IMR-90 (cell line): Measurements from ENCODE around the gene DHRS7B. TPM values are rescaled to one million over a fixed set of nuclear protein-coding genes. Genes with fewer than 3 reads are reported as not detected.
"Not testable (repeated sequence)": the region's sequence is repeated elsewhere in the genome, so short reads cannot be mapped to it uniquely, and the experiment has no call there.

Experiments used
- ATAC-seq: fragments of 200-7000 bp; cut with Tn5 transposase; 2 replicates; pipeline ENCODE4 v1.9.1; 2020; ENCODE audit warnings: low read depth, mild to moderate bottlenecking, moderate library complexity
- BruUV-seq: library from RNA; stranded (reverse); fragments of 400-500 nt; replicated peaks from 2 replicates; lab custom pipeline; 2021; lab: Mats Ljungman, UMichigan
- CTCF ChIA-PET: fragments of 300-600 bp; formaldehyde crosslinking; extraction: SDS; loops from one replicate; lab custom pipeline; 2021; ENCODE audit warnings: antibody characterized with exemption; lab: Yijun Ruan, JAX
- POLR2A ChIA-PET: fragments of 300-600 bp; sonication (Branson Sonifier 250); formaldehyde crosslinking; loops from one replicate; lab custom pipeline; 2022; ENCODE audit warnings: antibody characterized with exemption; ENCODE audit not compliant: unreplicated experiment; lab: Charles Lee
- DNase-seq: peaks from one replicate; pipeline ENCODE4 v3.0.0; 2013
- H2AFZ ChIP-seq: replicated peaks from 2 replicates; pipeline ENCODE3; 2013; ENCODE audit warnings: low read length, mild to moderate bottlenecking; ENCODE audit not compliant: poor library complexity
- H2AK5ac ChIP-seq: 2 replicates; pipeline ENCODE4 v1.6.1; 2013; ENCODE audit warnings: low read depth, low read length, inconsistent platforms
- H2AK9ac ChIP-seq: replicated peaks from 2 replicates; pipeline ENCODE3; 2013; ENCODE audit warnings: mild to moderate bottlenecking, low read depth, low read length, moderate library complexity; ENCODE audit not compliant: poor library complexity
- H2BK120ac ChIP-seq: 2 replicates; pipeline ENCODE4 v1.6.1; 2013; ENCODE audit warnings: low read depth, low read length, inconsistent platforms
- H2BK15ac ChIP-seq: 3 replicates; pipeline ENCODE4 v1.6.1; 2013; ENCODE audit warnings: low read depth, low read length, inconsistent platforms
- H2BK20ac ChIP-seq: 2 replicates; pipeline ENCODE4 v1.6.1; 2013; ENCODE audit warnings: low read depth, mild to moderate bottlenecking, inconsistent platforms, low read length, moderate library complexity
- H2BK5ac ChIP-seq: 2 replicates; pipeline ENCODE4 v1.6.1; 2013; ENCODE audit warnings: mild to moderate bottlenecking, low read depth, low read length, inconsistent platforms; ENCODE audit not compliant: poor library complexity, severe bottlenecking
- H3K14ac ChIP-seq: replicated peaks from 2 replicates; pipeline ENCODE4 v1.6.1; 2013; ENCODE audit warnings: low read depth, low read length, inconsistent platforms
- H3K18ac ChIP-seq: 2 replicates; pipeline ENCODE4 v1.6.1; 2013; ENCODE audit warnings: low read depth, low read length, control low read depth
- H3K23ac ChIP-seq: 2 replicates; pipeline ENCODE4 v1.6.1; 2013; ENCODE audit warnings: low read depth, low read length, inconsistent platforms
- H3K27ac ChIP-seq: 2 replicates; pipeline ENCODE4 v1.5.1; 2013; ENCODE audit warnings: mild to moderate bottlenecking, control low read depth, low read length; ENCODE audit not compliant: insufficient read depth
- H3K27me3 ChIP-seq: 2 replicates; pipeline ENCODE4 v1.6.1; 2013; ENCODE audit warnings: low read length; ENCODE audit not compliant: control insufficient read depth, insufficient read depth
- H3K36me3 ChIP-seq: 2 replicates; pipeline ENCODE4 v1.6.1; 2013; ENCODE audit warnings: low read length, mixed read lengths; ENCODE audit not compliant: control insufficient read depth, insufficient read depth
- H3K4ac ChIP-seq: 2 replicates; pipeline ENCODE4 v1.6.1; 2013; ENCODE audit warnings: low read depth, low read length, inconsistent platforms
- H3K4me1 ChIP-seq: 2 replicates; pipeline ENCODE4 v1.6.1; 2013; ENCODE audit warnings: low read length, mixed read lengths; ENCODE audit not compliant: control insufficient read depth, insufficient read depth
- H3K4me2 ChIP-seq: 2 replicates; pipeline ENCODE4 v1.6.1; 2013; ENCODE audit warnings: low read depth, mild to moderate bottlenecking, control low read depth, low read length, moderate library complexity
- H3K4me3 ChIP-seq: 2 replicates; pipeline ENCODE4 v1.5.1; 2013; ENCODE audit warnings: low read depth, mild to moderate bottlenecking, control low read depth, low read length, moderate library complexity; ENCODE audit not compliant: insufficient read depth
- H3K56ac ChIP-seq: 2 replicates; pipeline ENCODE4 v1.6.1; 2013; ENCODE audit warnings: low read length, inconsistent platforms; ENCODE audit not compliant: insufficient read depth; ENCODE audit errors: extremely low read depth
- H3K79me1 ChIP-seq, 2 experiments: 2 replicates each; pipeline ENCODE4 v1.6.1; 2013; ENCODE audit warnings: low read length in 2 of 2, inconsistent platforms in 1 of 2, low read depth in 1 of 2
- H3K9ac ChIP-seq: 2 replicates; pipeline ENCODE4 v1.6.1; 2013; ENCODE audit warnings: low read depth, low read length, control low read depth
- H3K9me1 ChIP-seq: 2 replicates; pipeline ENCODE4 v1.6.1; 2013; ENCODE audit warnings: low read length, inconsistent platforms; ENCODE audit not compliant: insufficient read depth
- H3K9me3 ChIP-seq: 2 replicates; pipeline ENCODE4 v1.6.1; 2013; ENCODE audit warnings: low read length; ENCODE audit not compliant: control insufficient read depth, insufficient read depth
- H4K20me1 ChIP-seq: 2 replicates; pipeline ENCODE4 v1.6.1; 2013; ENCODE audit warnings: low read length, inconsistent platforms; ENCODE audit not compliant: insufficient read depth
- H4K5ac ChIP-seq: 2 replicates; pipeline ENCODE4 v1.6.1; 2013; ENCODE audit warnings: mild to moderate bottlenecking, low read depth, low read length, control low read depth
- H4K8ac ChIP-seq, 2 experiments: 2 replicates each; pipeline ENCODE4 v1.6.1; 2013; ENCODE audit warnings: low read depth in 2 of 2, low read length in 2 of 2, control low read depth in 1 of 2, inconsistent platforms in 1 of 2
- H4K91ac ChIP-seq: 2 replicates; pipeline ENCODE4 v1.6.1; 2013; ENCODE audit warnings: low read depth, low read length, inconsistent platforms; ENCODE audit not compliant: insufficient read depth
- WGBS, 2 experiments: methylation state at CpG; one replicate each; pipeline versions ENCODE4 v1.1.5 to v1.1.7; 2013; ENCODE audit warnings: missing lambda C conversion rate in 2 of 2; ENCODE audit not compliant: insufficient read length in 1 of 2; ENCODE audit errors: extremely low coverage in 2 of 2; 5-methylcytosine and 5-hydroxymethylcytosine counted together
- dilution Hi-C: fragments of 300-500 bp; cut with HindIII; formaldehyde crosslinking; loops from one replicate; pipeline ENCODE4 v1.14.3; 2018; ENCODE audit warnings: low sequenced_read_pairs; ENCODE audit not compliant: unreplicated experiment
- in situ Hi-C: fragments of 300-500 bp; cut with MboI; formaldehyde crosslinking; loops from 3 replicates; pipeline ENCODE4 v1.14.3; 2019; ENCODE audit warnings: low sequenced_read_pairs, inconsistent platforms, mixed read lengths
- intact Hi-C: fragments of 100-400 bp; cut with micrococcal nuclease; formaldehyde crosslinking; loops from 2 replicates; pipeline ENCODE4 v1.10.0; 2022
- polyA plus RNA-seq, 3 experiments: library from polyadenylated mRNA; depleted of rRNA; stranded (reverse); fragments of >200 nt; gene quantifications; 2 replicates each; pipeline ENCODE4 v1.2.3, GENCODE V29; 2012; ENCODE audit warnings: low replicate concordance in 1 of 3
- total RNA-seq: library from RNA; depleted of rRNA; stranded (reverse); fragments of >200 nt; gene quantifications from 2 replicates; pipeline ENCODE4 v1.2.3, GENCODE V29; 2012

The DHRS7B gene
- total and polyA plus RNA-seq, 2 of the 4 experiments (the other 2 are of a cell fraction): 24.4 to 34.4 TPM

- H2BK120ac ChIP-seq, H4K8ac ChIP-seq, H2BK15ac ChIP-seq, H3K79me1 ChIP-seq, H3K23ac ChIP-seq, DNase-seq, BruUV-seq, ATAC-seq, H3K27ac ChIP-seq, H3K9me3 ChIP-seq, in situ Hi-C loops, H3K27me3 ChIP-seq, H3K9me1 ChIP-seq, H3K4ac ChIP-seq, H2AFZ ChIP-seq, H3K4me1 ChIP-seq, H2AK5ac ChIP-seq, H3K56ac ChIP-seq, H2BK20ac ChIP-seq, H3K14ac ChIP-seq, H3K4me3 ChIP-seq, H2BK5ac ChIP-seq, H4K5ac ChIP-seq, H2AK9ac ChIP-seq, intact Hi-C loops, dilution Hi-C loops, H4K91ac ChIP-seq, H3K18ac ChIP-seq, H3K9ac ChIP-seq, H4K20me1 ChIP-seq, H3K4me2 ChIP-seq, POLR2A ChIA-PET, H3K36me3 ChIP-seq: not testable (repeated sequence)
- 100% methylated on average over 1 of the region's 3 CpGs; no CpG with 5 or more reads in 1 of the 2 experiments for WGBS, 2 experiments
- CTCF ChIA-PET: interaction anchor here (0.6 kb wide), 1 partner anchor 95 kb away, joined by 3 read pairs; no protein-coding TSS in a partner anchor
Observed at GRCh38 chr17:21144299-21144698, 17.5 kb downstream of the DHRS7B start.
